Lower lobe of right lung (tissue), 2 donors: Measurements from ENCODE around the gene CIAO2B. TPM values are rescaled to one million over a fixed set of nuclear protein-coding genes. Genes with fewer than 3 reads are reported as not detected.
"Not testable (repeated sequence)": the region's sequence is repeated elsewhere in the genome, so short reads cannot be mapped to it uniquely, and the experiment has no call there.

Source experiments
- ATAC-seq, 2 donors: fragments of 200-7000 bp; cut with Tn5 transposase; one replicate each; pipeline ENCODE4 v1.9.1; 2020 to 2022; ENCODE audit warnings: mild to moderate bottlenecking in 2 of 2, moderate library complexity in 2 of 2
- DNase-seq: peaks from one replicate; pipeline ENCODE4 v3.0.0-alpha.2; 2020
- H3K27ac ChIP-seq: fragments of 200-600 bp; one replicate; pipeline ENCODE4 v1.8.0; 2022
- H3K27me3 ChIP-seq: fragments of 200-600 bp; one replicate; pipeline ENCODE4 v1.8.0; 2022; ENCODE audit warnings: low read depth
- H3K36me3 ChIP-seq: fragments of 200-600 bp; one replicate; pipeline ENCODE4 v1.8.0; 2022; ENCODE audit warnings: mild to moderate bottlenecking
- H3K4me1 ChIP-seq: fragments of 200-600 bp; one replicate; pipeline ENCODE4 v1.8.0; 2022
- H3K4me3 ChIP-seq: fragments of 200-600 bp; one replicate; pipeline ENCODE4 v1.8.0; 2022; ENCODE audit warnings: mild to moderate bottlenecking
- H3K9me3 ChIP-seq: fragments of 200-600 bp; one replicate; pipeline ENCODE4 v1.8.0; 2022
- intact Hi-C: fragments of 100-400 bp; cut with DNase I; formaldehyde crosslinking; loops from one replicate; pipeline ENCODE4 v1.11.0; 2022
- total RNA-seq: library from RNA; stranded (reverse); fragmentation: NEBNext Ultra II Directional; extraction: Animal tissue kit (Norgen Biotek cat#: 25700); gene quantifications from one replicate; pipeline ENCODE4 v1.2.1, GENCODE V29; 2021
- TF ChIP-seq, protein P1 (sequence below): fragments of 200-600 bp; IDR thresholded peaks from one replicate; pipeline ENCODE4 v1.8.0; 2022; ENCODE audit warnings: antibody characterized with exemption, mild to moderate bottlenecking
- donor health status: DM: no; HTN: yes; CAD: no; lungs with severe emphysema.

CIAO2B gene
- total RNA-seq, 1 donor from 2014 or later: 76.8 TPM

- no peak for DNase-seq
- Histone ChIP-seq H3K9me3 (no peaks in the 10 kb centered on the region), H3K4me1 (peaks cover 12% of the 10 kb centered on the region), H3K27ac (no peak overlapping the region), H3K4me3 (no peak overlapping the region), H3K36me3 (no peaks in the 10 kb centered on the region), H3K27me3 (no peaks in the 10 kb centered on the region)
- intact Hi-C loops: loop anchor here (10.0 kb wide), 1 partner anchor 179 kb away; the partner anchor contains the start of genes B3GNT9, FBXL8 and TRADD
- no peak for ATAC-seq
- TF ChIP-seq, protein P1, sequence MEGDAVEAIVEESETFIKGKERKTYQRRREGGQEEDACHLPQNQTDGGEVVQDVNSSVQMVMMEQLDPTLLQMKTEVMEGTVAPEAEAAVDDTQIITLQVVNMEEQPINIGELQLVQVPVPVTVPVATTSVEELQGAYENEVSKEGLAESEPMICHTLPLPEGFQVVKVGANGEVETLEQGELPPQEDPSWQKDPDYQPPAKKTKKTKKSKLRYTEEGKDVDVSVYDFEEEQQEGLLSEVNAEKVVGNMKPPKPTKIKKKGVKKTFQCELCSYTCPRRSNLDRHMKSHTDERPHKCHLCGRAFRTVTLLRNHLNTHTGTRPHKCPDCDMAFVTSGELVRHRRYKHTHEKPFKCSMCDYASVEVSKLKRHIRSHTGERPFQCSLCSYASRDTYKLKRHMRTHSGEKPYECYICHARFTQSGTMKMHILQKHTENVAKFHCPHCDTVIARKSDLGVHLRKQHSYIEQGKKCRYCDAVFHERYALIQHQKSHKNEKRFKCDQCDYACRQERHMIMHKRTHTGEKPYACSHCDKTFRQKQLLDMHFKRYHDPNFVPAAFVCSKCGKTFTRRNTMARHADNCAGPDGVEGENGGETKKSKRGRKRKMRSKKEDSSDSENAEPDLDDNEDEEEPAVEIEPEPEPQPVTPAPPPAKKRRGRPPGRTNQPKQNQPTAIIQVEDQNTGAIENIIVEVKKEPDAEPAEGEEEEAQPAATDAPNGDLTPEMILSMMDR: no peak
These were observed 41.2 kb upstream of the CIAO2B start for GRCh38 chr16:66975302-66975893.

- not testable (repeated sequence) for H3K27me3 ChIP-seq, ATAC-seq, DNase-seq, H3K9me3 ChIP-seq, H3K36me3 ChIP-seq, H3K27ac ChIP-seq, H3K4me3 ChIP-seq
- H3K4me1 ChIP-seq: peaks cover 12% of the 10 kb centered on the region
- intact Hi-C loops: loop anchor here (10.0 kb wide), 1 partner anchor 180 kb away; the partner anchor contains the start of genes B3GNT9, FBXL8 and TRADD
These were observed 40.7 kb upstream of the CIAO2B start for GRCh38 chr16:66974932-66975246.

DNA sequence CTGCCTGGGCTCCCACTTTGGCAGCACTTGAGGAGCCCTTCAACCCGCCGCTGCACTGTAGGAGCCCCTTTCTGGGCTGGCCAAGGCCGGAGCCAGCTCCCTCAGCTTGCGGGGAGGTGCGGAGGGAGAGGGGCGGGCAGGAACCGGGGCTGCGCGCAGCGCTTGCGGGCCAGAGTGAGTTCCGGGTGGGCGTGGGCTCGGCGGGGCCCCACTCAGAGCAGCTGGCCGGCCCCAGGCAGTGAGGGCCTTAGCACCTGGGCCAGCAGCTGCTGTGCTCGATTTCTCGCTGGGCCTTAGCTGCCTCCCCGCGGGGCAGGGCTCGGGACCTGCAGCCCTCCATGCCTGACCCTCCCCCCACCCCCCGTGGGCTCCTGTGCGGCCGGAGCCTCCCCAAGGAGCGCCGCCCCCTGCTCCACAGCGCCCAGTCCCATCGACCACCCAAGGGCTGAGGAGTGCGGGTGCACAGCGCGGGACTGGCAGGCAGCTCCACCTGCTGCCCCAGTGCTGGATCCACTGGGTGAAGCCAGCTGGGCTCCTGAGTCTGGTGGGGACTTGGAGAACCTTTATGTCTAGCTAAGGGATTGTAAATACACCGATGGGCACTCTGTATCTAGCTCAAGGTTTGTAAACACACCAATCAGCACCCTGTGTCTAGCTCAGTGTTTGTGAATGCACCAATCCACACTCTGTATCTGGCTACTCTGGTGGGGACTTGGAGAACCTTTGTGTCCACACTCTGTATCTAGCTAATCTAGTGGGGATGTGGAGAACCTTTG lies 40.1 kb upstream of the CIAO2B start:
- H3K9me3 ChIP-seq, H3K4me3 ChIP-seq, ATAC-seq, DNase-seq, H3K27me3 ChIP-seq, H3K36me3 ChIP-seq, H3K27ac ChIP-seq: not testable (repeated sequence)
- intact Hi-C loops: loop anchor here (10.0 kb wide), 1 partner anchor 180 kb away; the partner anchor contains the start of genes B3GNT9, FBXL8 and TRADD
- H3K4me1 ChIP-seq: peaks cover 12% of the 10 kb centered on the region

DNA sequence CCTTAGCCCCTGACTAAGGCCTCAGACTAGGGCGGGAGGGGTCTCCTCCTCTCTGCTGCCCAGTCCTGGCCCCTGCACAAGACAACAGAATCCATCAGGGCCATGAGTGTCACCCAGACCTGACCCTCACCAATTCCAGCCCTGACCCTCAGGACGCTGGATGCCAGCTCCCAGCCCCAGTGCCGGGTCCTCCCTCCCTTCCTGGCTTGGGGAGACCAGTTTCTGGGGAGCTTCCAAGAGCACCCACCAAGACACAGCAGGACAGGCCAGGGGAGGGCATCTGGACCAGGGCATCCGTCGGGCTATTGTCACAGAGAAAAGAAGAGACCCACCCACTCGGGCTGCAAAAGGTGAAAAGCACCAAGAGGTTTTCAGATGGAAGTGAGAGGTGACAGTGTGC lies 39.5 kb upstream of the CIAO2B start:
- DNase-seq: no peak
- H3K9me3 ChIP-seq: no peaks in the 10 kb centered on the region
- no peaks in the 10 kb centered on the region for H3K27me3 ChIP-seq
- TF ChIP-seq, protein P1: no peak
- H3K4me3 ChIP-seq: no peak overlapping the region
- intact Hi-C loops: loop anchor here (10.0 kb wide), 1 partner anchor 181 kb away; the partner anchor contains the start of genes B3GNT9, FBXL8 and TRADD
- H3K27ac ChIP-seq: no peak overlapping the region
- no peak for ATAC-seq
- H3K4me1 ChIP-seq: peaks cover 11% of the 10 kb centered on the region
- H3K36me3 ChIP-seq: no peaks in the 10 kb centered on the region

DNA sequence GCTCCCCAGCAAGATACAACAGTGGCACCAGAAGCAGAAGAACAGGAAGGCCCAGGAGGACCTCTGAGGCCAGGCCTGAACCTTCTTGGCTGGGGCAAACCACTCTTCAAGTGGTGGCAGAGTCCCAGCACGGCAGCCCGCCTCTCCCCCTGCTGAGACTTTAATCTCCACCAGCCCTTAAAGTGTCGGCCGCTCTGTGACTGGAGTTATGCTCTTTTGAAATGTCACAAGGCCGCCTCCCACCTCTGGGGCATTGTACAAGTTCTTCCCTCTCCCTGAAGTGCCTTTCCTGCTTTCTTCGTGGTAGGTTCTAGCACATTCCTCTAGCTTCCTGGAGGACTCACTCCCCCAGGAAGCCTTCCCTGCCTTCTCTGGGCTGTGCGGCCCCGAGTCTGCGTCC lies 38.8 kb upstream of the CIAO2B start:
- Histone ChIP-seq H3K4me1 (peaks cover 4% of the 10 kb centered on the region), H3K9me3 (no peaks in the 10 kb centered on the region), H3K4me3 (no peak overlapping the region), H3K27me3 (no peaks in the 10 kb centered on the region), H3K36me3 (no peaks in the 10 kb centered on the region), H3K27ac (no peak overlapping the region)
- TF ChIP-seq, protein P1: no peak
- intact Hi-C loops: loop anchor here (10.0 kb wide), 1 partner anchor 182 kb away; the partner anchor contains the start of genes B3GNT9, FBXL8 and TRADD
- peak; percentile 46 for DNase-seq
- no peak for ATAC-seq

DNA sequence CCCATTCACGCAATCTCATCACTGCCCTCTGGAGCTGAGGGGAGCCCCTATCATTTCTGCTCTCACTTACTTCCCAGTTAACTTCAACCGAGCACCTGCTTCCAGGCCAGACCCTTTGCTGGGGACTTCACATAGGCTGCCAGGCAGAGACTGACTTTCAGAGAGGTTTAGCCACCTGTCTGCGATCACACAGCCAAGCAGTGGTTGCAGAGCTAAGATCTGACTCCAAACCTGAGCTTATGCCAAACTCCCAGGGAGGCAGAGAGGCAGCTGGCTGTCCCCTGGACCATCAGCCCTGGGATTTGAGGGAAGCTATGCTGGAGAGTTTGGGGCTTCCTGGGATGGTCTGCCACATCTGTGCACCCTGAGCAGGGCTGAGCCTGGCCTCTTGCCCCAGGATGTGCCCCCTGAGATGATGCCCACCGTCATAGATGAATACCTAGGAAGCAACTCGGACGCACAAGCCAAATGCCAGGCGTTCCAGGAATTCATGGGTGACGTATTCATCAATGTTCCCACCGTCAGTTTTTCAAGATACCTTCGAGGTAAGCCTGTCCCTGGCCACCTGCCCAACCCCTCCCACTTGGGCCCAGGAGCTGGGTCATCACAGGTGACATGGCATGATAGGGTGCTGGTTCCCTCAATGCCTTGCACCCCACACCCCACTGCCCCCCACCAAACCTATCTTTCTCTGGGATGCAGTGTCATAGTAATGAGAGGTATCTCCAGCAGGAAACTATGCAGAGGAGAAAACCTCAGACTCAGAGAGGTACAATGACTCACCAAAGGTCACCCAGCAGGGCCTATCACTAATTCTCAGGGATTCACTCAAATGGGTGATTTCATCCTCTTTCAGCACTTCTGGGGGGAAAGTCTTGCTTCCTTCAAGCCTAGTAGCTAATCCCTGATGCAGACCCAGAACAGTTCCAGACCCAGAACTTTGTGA lies 36.8 kb upstream of the CIAO2B start:
- ATAC-seq (no peak), DNase-seq (no peak)
- intact Hi-C loops: loop anchor here (10.0 kb wide), 1 partner anchor 184 kb away; the partner anchor contains the start of genes B3GNT9, FBXL8 and TRADD

More for the DNA sequence above, 36.8 kb upstream of the CIAO2B start:
- H3K36me3 ChIP-seq: no peaks in the 10 kb centered on the region
- H3K9me3 ChIP-seq: no peaks in the 10 kb centered on the region
- H3K27me3 ChIP-seq: no peaks in the 10 kb centered on the region
- H3K4me1 ChIP-seq: no peaks in the 10 kb centered on the region
- no peak overlapping the region for H3K27ac ChIP-seq
- no peak overlapping the region for H3K4me3 ChIP-seq
- TF ChIP-seq, protein P1: no peak
